Breast epithelium (tissue), 4 donors: ENCODE measurements around the gene CD44. TPM values are rescaled to one million over a fixed set of nuclear protein-coding genes. Genes with fewer than 3 reads are reported as not detected.
A peak's percentile ranks its signal among the peaks of the same experiment; 100 is the strongest.

Experiments
- DNase-seq, 2 donors: peaks; one replicate each; pipeline ENCODE4 v3.0.0-alpha.2; 2019; ENCODE audit warnings: low spot score in 2 of 2
- H3K27ac ChIP-seq, 2 donors: fragments of 200-600 bp; sonication (generic) in 1 of 2; one replicate each; pipeline ENCODE4 v1.5.1; 2016 to 2019; ENCODE audit warnings: mild to moderate bottlenecking in 1 of 2
- H3K27me3 ChIP-seq, 2 donors: fragments of 200-600 bp; sonication (generic) in 1 of 2; one replicate each; pipeline versions ENCODE4 v1.5.1 to v1.6.0; 2017 to 2019; ENCODE audit warnings: control low read depth in 1 of 2, mild to moderate bottlenecking in 1 of 2
- H3K36me3 ChIP-seq: fragments of 200-600 bp; one replicate; pipeline ENCODE4 v1.5.1; 2019
- H3K4me1 ChIP-seq, 2 donors: fragments of 200-600 bp; sonication (generic); one replicate each; pipeline ENCODE4 v1.5.1; 2016 to 2019; ENCODE audit warnings: control low read depth in 1 of 2
- H3K4me3 ChIP-seq, 3 donors: fragments of 200-600 bp; sonication (generic); 1 replicate in 2 of 3; 2 replicates in 1 of 3; pipeline ENCODE4 v1.5.1; 2016 to 2019; ENCODE audit warnings: mild to moderate bottlenecking in 3 of 3, moderate library complexity in 2 of 3
- H3K9me3 ChIP-seq, 2 donors: fragments of 200-600 bp; sonication (generic) in 1 of 2; one replicate each; pipeline ENCODE4 v1.5.1; 2016 to 2019; ENCODE audit warnings: control low read depth in 1 of 2
- CTCF ChIP-seq, 3 donors: fragments of 450-650 bp; IDR thresholded peaks; one replicate each; pipeline ENCODE4 v1.5.1; 2016 to 2017; ENCODE audit warnings: antibody characterized with exemption in 3 of 3, mild to moderate bottlenecking in 3 of 3, moderate library complexity in 3 of 3
- POLR2A ChIP-seq: fragments of 450-650 bp; IDR thresholded peaks from one replicate; pipeline ENCODE4 v1.6.1; 2016; ENCODE audit warnings: antibody characterized with exemption, mild to moderate bottlenecking, moderate library complexity
- POLR2AphosphoS5 ChIP-seq, 3 donors: sonication (generic); formaldehyde crosslinking; IDR thresholded peaks; one replicate each; pipeline ENCODE4 v1.6.1; 2017; ENCODE audit warnings: antibody characterized with exemption in 3 of 3
- intact Hi-C: fragments of 100-400 bp; cut with DNase I; formaldehyde crosslinking; loops from one replicate; pipeline ENCODE4 v1.15.1; 2023; ENCODE audit warnings: low total_unique reads
- total RNA-seq, 3 donors: library from RNA; depleted of rRNA; stranded (reverse); fragments of >200 nt; gene quantifications; one replicate each; pipeline ENCODE4 v1.1.0, GENCODE V29; 2016

Gene CD44
- total RNA-seq, 3 donors from 2014 or later = 255 to 348 (median 269) TPM

DNA sequence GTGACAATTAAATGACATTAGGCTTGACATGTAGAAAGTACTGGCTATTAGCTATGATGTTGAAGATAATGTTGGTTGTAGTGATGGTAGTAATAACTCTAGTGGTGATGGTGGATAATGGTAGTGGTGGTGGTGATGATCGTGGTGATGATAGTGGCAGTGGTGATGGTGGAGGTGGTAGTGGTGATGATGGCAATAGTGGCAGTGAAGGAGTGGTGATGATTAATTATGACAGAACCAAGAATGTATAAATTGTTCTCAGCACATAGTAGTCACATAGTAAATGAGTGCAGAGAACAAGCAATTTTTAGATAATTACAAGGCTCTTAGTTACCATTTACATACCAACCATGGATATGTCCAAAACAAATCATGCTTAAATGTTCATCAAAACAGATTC is 5.3 kb upstream of the CD44 start:
- intact Hi-C loops = no loop called here
- TF ChIP-seq POLR2AphosphoS5 (IDR thresholded peaks at IDR 0.05) (no peak), CTCF (IDR thresholded peaks at IDR 0.05) (no peak), POLR2A (no peak)

DNA sequence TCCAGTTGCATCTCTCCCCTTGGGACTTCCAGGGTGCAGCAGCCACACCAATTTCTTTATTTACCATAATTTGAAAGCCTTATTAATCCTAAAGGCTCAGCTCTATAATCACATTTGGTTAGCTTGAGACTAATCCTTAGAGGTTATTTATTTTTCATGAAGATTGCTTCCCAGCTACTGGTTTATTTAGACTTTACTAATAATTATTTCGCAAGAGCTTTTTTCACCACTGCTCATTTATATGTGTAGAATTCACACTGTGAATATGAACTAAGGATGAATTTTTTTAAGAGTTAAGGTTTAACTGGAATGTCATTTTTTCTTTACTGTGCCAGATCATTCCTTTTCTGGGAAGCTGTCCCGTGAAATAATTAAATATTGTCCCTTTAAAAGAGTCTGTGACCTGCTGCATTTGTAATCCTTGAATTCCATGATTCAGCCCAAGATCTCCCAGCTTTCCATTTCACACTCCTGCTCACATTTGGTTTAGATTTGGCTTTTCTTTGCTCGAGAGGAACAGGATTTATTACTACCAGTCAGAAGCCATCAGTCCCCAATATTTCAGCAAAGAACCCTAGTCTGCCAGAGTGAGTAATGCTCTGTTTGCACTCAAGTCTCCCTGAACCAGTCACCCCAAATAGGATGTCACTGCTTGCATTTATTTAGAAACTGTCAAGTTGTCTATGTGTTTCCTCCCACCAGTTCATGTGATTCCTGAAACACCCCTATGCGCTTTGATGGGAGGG is 4.4 kb upstream of the CD44 start:
- DNase-seq = no peak
- Histone ChIP-seq H3K4me1 (no peaks in the 10 kb centered on the region), H3K27ac (peak overlapping the region; percentile 16 to 59), H3K36me3 (no peaks in the 10 kb centered on the region), H3K4me3 (no peak overlapping the region), H3K27me3 (no peaks in the 10 kb centered on the region), H3K9me3 (no peaks in the 10 kb centered on the region)
- intact Hi-C loops = no loop called here
- TF ChIP-seq CTCF (IDR thresholded peaks at IDR 0.05) = no peak
- peak in 1 of 3 donors; percentile 33 for TF ChIP-seq POLR2AphosphoS5 (IDR thresholded peaks at IDR 0.05)

More for the DNA sequence above, 5.3 kb upstream of the CD44 start:
- Histone ChIP-seq H3K27me3 (no peaks in the 10 kb centered on the region), H3K36me3 (no peaks in the 10 kb centered on the region), H3K9me3 (no peaks in the 10 kb centered on the region), H3K4me3 (no peak overlapping the region), H3K27ac (no peak overlapping the region), H3K4me1 (no peaks in the 10 kb centered on the region)
- no peak for DNase-seq

GRCh38 chr11:35135222-35135621 is 3.7 kb upstream of the CD44 start:
- Histone ChIP-seq H3K4me1 (no peaks in the 10 kb centered on the region), H3K4me3 (no peak overlapping the region), H3K27me3 (no peaks in the 10 kb centered on the region), H3K36me3 (no peaks in the 10 kb centered on the region), H3K9me3 (no peaks in the 10 kb centered on the region), H3K27ac (peak overlapping the region; percentile 16 to 59)
- no peak for DNase-seq
- TF ChIP-seq POLR2AphosphoS5 (IDR thresholded peaks at IDR 0.05) = peak in 1 of 3 donors; percentile 44
- TF ChIP-seq CTCF (IDR thresholded peaks at IDR 0.05) = no peak
- intact Hi-C loops = no loop called here

DNA sequence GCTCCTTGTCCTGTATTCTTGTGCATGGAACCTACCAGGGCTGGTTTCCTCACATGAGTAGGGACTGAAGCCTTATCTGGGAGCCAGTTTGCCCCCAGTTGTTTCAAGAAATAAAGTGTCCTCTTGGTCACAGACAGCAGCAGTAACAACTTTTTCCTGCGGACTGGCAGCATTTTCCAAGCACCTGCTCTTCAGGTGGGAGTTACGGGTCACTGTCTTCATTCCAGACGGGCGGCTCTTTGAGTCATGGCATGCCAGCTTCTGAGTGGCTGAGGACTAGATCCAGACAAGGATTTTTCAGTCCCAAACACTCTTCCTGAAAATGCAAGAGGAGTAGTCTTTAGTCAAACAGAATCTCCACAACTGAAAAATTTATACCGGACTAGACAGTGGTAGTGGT is 2.7 kb upstream of the CD44 start:
- no peaks in the 10 kb centered on the region for H3K9me3 ChIP-seq
- TF ChIP-seq POLR2A (no peak), CTCF (IDR thresholded peaks at IDR 0.05) (no peak), POLR2AphosphoS5 (IDR thresholded peaks at IDR 0.05) (no peak)
- H3K4me3 ChIP-seq = no peak overlapping the region
- intact Hi-C loops = no loop called here
- H3K4me1 ChIP-seq = peaks cover 0 to 10% of the 10 kb centered on the region in 2 donors
- no peaks in the 10 kb centered on the region for H3K27me3 ChIP-seq
- no peak overlapping the region for H3K27ac ChIP-seq
- no peaks in the 10 kb centered on the region for H3K36me3 ChIP-seq
- DNase-seq = no peak

GRCh38 chr11:35138058-35138457 is 913 bp upstream of the CD44 start:
- TF ChIP-seq POLR2AphosphoS5 (IDR thresholded peaks at IDR 0.05) (no peak), POLR2A (no peak), CTCF (IDR thresholded peaks at IDR 0.05) (no peak)
- peaks cover 0 to 11% of the 10 kb centered on the region in 2 donors for H3K4me1 ChIP-seq
- peak overlapping the region in 2 of 3 donors; percentile 67 to 92 for H3K4me3 ChIP-seq
- no peak for DNase-seq
- H3K36me3 ChIP-seq = no peaks in the 10 kb centered on the region
- intact Hi-C loops = no loop called here
- H3K9me3 ChIP-seq = no peaks in the 10 kb centered on the region
- H3K27me3 ChIP-seq = no peaks in the 10 kb centered on the region
- peak overlapping the region; percentile 92 to 96 for H3K27ac ChIP-seq
